COLO829 (cell line): ENCODE data around the gene MEDAG.
A peak's percentile ranks its signal among the peaks of the same experiment; 100 is the strongest.

Source experiments
- DNase-seq: peaks from one replicate; pipeline ENCODE4 v3.0.0; 2012; ENCODE audit warnings: low spot score

The MEDAG gene

GRCh38 chr13:30872685-30873461, 33.2 kb upstream of the MEDAG start:
- peak; percentile 92 for DNase-seq

- no peak for DNase-seq
Observed at GRCh38 chr13:30873499-30873898, 32.6 kb upstream of the MEDAG start.

GRCh38 chr13:30874111-30874510, 32.0 kb upstream of the MEDAG start:
- DNase-seq: no peak

GRCh38 chr13:30874561-30874960, 31.5 kb upstream of the MEDAG start:
- DNase-seq: no peak

GRCh38 chr13:30877335-30877734, 28.7 kb upstream of the MEDAG start:
- no peak for DNase-seq

GRCh38 chr13:30880151-30880855, 25.8 kb upstream of the MEDAG start:
- no peak for DNase-seq

- peak; percentile 47 for DNase-seq
Observed at GRCh38 chr13:30880856-30881155, 25.3 kb upstream of the MEDAG start.

- no peak for DNase-seq
Observed at GRCh38 chr13:30881191-30881651, 24.9 kb upstream of the MEDAG start.

- DNase-seq: peak; percentile 63
Observed at GRCh38 chr13:30882026-30882850, 23.8 kb upstream of the MEDAG start.

GRCh38 chr13:30882996-30883766, 22.9 kb upstream of the MEDAG start:
- no peak for DNase-seq

- no peak for DNase-seq
Observed at GRCh38 chr13:30884543-30884942, 21.5 kb upstream of the MEDAG start.

- no peak for DNase-seq
Observed at GRCh38 chr13:30889196-30889690, 16.8 kb upstream of the MEDAG start.

GRCh38 chr13:30892966-30893365, 13.1 kb upstream of the MEDAG start:
- DNase-seq: no peak

GRCh38 chr13:30895773-30896172, 10.3 kb upstream of the MEDAG start:
- no peak for DNase-seq

- no peak for DNase-seq
Observed at GRCh38 chr13:30898070-30898469, 8.0 kb upstream of the MEDAG start.

- DNase-seq: no peak
Observed at GRCh38 chr13:30898678-30899241, 7.3 kb upstream of the MEDAG start.

GRCh38 chr13:30900436-30900835, 5.6 kb upstream of the MEDAG start:
- DNase-seq: no peak

- no peak for DNase-seq
Observed at GRCh38 chr13:30900952-30901749, 4.9 kb upstream of the MEDAG start.

- DNase-seq: no peak
Observed at GRCh38 chr13:30904043-30904442, 2.0 kb upstream of the MEDAG start.

GRCh38 chr13:30906411-30907051, 460 bp downstream of the MEDAG start:
- no peak for DNase-seq
